IMR-90 (cell line): ENCODE data around the gene OLFML1. TPM values are rescaled to one million over a fixed set of nuclear protein-coding genes. Genes with fewer than 3 reads are reported as not detected.

Experiments used
- ATAC-seq: fragments of 200-7000 bp; cut with Tn5 transposase; 2 replicates; pipeline ENCODE4 v1.9.1; 2020; ENCODE audit warnings: low read depth, mild to moderate bottlenecking, moderate library complexity
- BruUV-seq: library from RNA; stranded (reverse); fragments of 400-500 nt; replicated peaks from 2 replicates; lab custom pipeline; 2021; lab: Mats Ljungman, UMichigan
- CTCF ChIA-PET: fragments of 300-600 bp; formaldehyde crosslinking; extraction: SDS; loops from one replicate; lab custom pipeline; 2021; ENCODE audit warnings: antibody characterized with exemption; lab: Yijun Ruan, JAX
- POLR2A ChIA-PET: fragments of 300-600 bp; sonication (Branson Sonifier 250); formaldehyde crosslinking; loops from one replicate; lab custom pipeline; 2022; ENCODE audit warnings: antibody characterized with exemption; ENCODE audit not compliant: unreplicated experiment; lab: Charles Lee
- DNase-seq: peaks from one replicate; pipeline ENCODE4 v3.0.0; 2013
- H2AFZ ChIP-seq: replicated peaks from 2 replicates; pipeline ENCODE3; 2013; ENCODE audit warnings: low read length, mild to moderate bottlenecking; ENCODE audit not compliant: poor library complexity
- H2AK5ac ChIP-seq: 2 replicates; pipeline ENCODE4 v1.6.1; 2013; ENCODE audit warnings: low read depth, low read length, inconsistent platforms
- H2AK9ac ChIP-seq: replicated peaks from 2 replicates; pipeline ENCODE3; 2013; ENCODE audit warnings: mild to moderate bottlenecking, low read depth, low read length, moderate library complexity; ENCODE audit not compliant: poor library complexity
- H2BK120ac ChIP-seq: 2 replicates; pipeline ENCODE4 v1.6.1; 2013; ENCODE audit warnings: low read depth, low read length, inconsistent platforms
- H2BK15ac ChIP-seq: 3 replicates; pipeline ENCODE4 v1.6.1; 2013; ENCODE audit warnings: low read depth, low read length, inconsistent platforms
- H2BK20ac ChIP-seq: 2 replicates; pipeline ENCODE4 v1.6.1; 2013; ENCODE audit warnings: low read depth, mild to moderate bottlenecking, inconsistent platforms, low read length, moderate library complexity
- H2BK5ac ChIP-seq: 2 replicates; pipeline ENCODE4 v1.6.1; 2013; ENCODE audit warnings: mild to moderate bottlenecking, low read depth, low read length, inconsistent platforms; ENCODE audit not compliant: poor library complexity, severe bottlenecking
- H3K14ac ChIP-seq: replicated peaks from 2 replicates; pipeline ENCODE4 v1.6.1; 2013; ENCODE audit warnings: low read depth, low read length, inconsistent platforms
- H3K18ac ChIP-seq: 2 replicates; pipeline ENCODE4 v1.6.1; 2013; ENCODE audit warnings: low read depth, low read length, control low read depth
- H3K23ac ChIP-seq: 2 replicates; pipeline ENCODE4 v1.6.1; 2013; ENCODE audit warnings: low read depth, low read length, inconsistent platforms
- H3K27ac ChIP-seq: 2 replicates; pipeline ENCODE4 v1.5.1; 2013; ENCODE audit warnings: mild to moderate bottlenecking, control low read depth, low read length; ENCODE audit not compliant: insufficient read depth
- H3K27me3 ChIP-seq: 2 replicates; pipeline ENCODE4 v1.6.1; 2013; ENCODE audit warnings: low read length; ENCODE audit not compliant: control insufficient read depth, insufficient read depth
- H3K36me3 ChIP-seq: 2 replicates; pipeline ENCODE4 v1.6.1; 2013; ENCODE audit warnings: low read length, mixed read lengths; ENCODE audit not compliant: control insufficient read depth, insufficient read depth
- H3K4ac ChIP-seq: 2 replicates; pipeline ENCODE4 v1.6.1; 2013; ENCODE audit warnings: low read depth, low read length, inconsistent platforms
- H3K4me1 ChIP-seq: 2 replicates; pipeline ENCODE4 v1.6.1; 2013; ENCODE audit warnings: low read length, mixed read lengths; ENCODE audit not compliant: control insufficient read depth, insufficient read depth
- H3K4me2 ChIP-seq: 2 replicates; pipeline ENCODE4 v1.6.1; 2013; ENCODE audit warnings: low read depth, mild to moderate bottlenecking, control low read depth, low read length, moderate library complexity
- H3K4me3 ChIP-seq: 2 replicates; pipeline ENCODE4 v1.5.1; 2013; ENCODE audit warnings: low read depth, mild to moderate bottlenecking, control low read depth, low read length, moderate library complexity; ENCODE audit not compliant: insufficient read depth
- H3K56ac ChIP-seq: 2 replicates; pipeline ENCODE4 v1.6.1; 2013; ENCODE audit warnings: low read length, inconsistent platforms; ENCODE audit not compliant: insufficient read depth; ENCODE audit errors: extremely low read depth
- H3K79me1 ChIP-seq, 2 experiments: 2 replicates each; pipeline ENCODE4 v1.6.1; 2013; ENCODE audit warnings: low read length in 2 of 2, inconsistent platforms in 1 of 2, low read depth in 1 of 2
- H3K9ac ChIP-seq: 2 replicates; pipeline ENCODE4 v1.6.1; 2013; ENCODE audit warnings: low read depth, low read length, control low read depth
- H3K9me1 ChIP-seq: 2 replicates; pipeline ENCODE4 v1.6.1; 2013; ENCODE audit warnings: low read length, inconsistent platforms; ENCODE audit not compliant: insufficient read depth
- H3K9me3 ChIP-seq: 2 replicates; pipeline ENCODE4 v1.6.1; 2013; ENCODE audit warnings: low read length; ENCODE audit not compliant: control insufficient read depth, insufficient read depth
- H4K20me1 ChIP-seq: 2 replicates; pipeline ENCODE4 v1.6.1; 2013; ENCODE audit warnings: low read length, inconsistent platforms; ENCODE audit not compliant: insufficient read depth
- H4K5ac ChIP-seq: 2 replicates; pipeline ENCODE4 v1.6.1; 2013; ENCODE audit warnings: mild to moderate bottlenecking, low read depth, low read length, control low read depth
- H4K8ac ChIP-seq, 2 experiments: 2 replicates each; pipeline ENCODE4 v1.6.1; 2013; ENCODE audit warnings: low read depth in 2 of 2, low read length in 2 of 2, control low read depth in 1 of 2, inconsistent platforms in 1 of 2
- H4K91ac ChIP-seq: 2 replicates; pipeline ENCODE4 v1.6.1; 2013; ENCODE audit warnings: low read depth, low read length, inconsistent platforms; ENCODE audit not compliant: insufficient read depth
- NFE2L2 ChIP-seq: fragments of 150-350 bp; IDR thresholded peaks from 2 replicates; pipeline ENCODE4 v1.6.1; 2016; ENCODE audit warnings: low read depth, mild to moderate bottlenecking, low read length
- RFX5 ChIP-seq: IDR thresholded peaks from 2 replicates; pipeline ENCODE4 v1.8.0; 2012; ENCODE audit warnings: low read depth, mild to moderate bottlenecking, low read length, moderate library complexity
- USF2 ChIP-seq: fragments of 150-350 bp; IDR thresholded peaks from 2 replicates; pipeline ENCODE4 v1.6.1; 2017; ENCODE audit warnings: mild to moderate bottlenecking, antibody characterized with exemption, low read length, low read depth
- dilution Hi-C: fragments of 300-500 bp; cut with HindIII; formaldehyde crosslinking; loops from one replicate; pipeline ENCODE4 v1.14.3; 2018; ENCODE audit warnings: low sequenced_read_pairs; ENCODE audit not compliant: unreplicated experiment
- in situ Hi-C: fragments of 300-500 bp; cut with MboI; formaldehyde crosslinking; loops from 3 replicates; pipeline ENCODE4 v1.14.3; 2019; ENCODE audit warnings: low sequenced_read_pairs, inconsistent platforms, mixed read lengths
- intact Hi-C: fragments of 100-400 bp; cut with micrococcal nuclease; formaldehyde crosslinking; loops from 2 replicates; pipeline ENCODE4 v1.10.0; 2022
- polyA plus RNA-seq, 3 experiments: library from polyadenylated mRNA; depleted of rRNA; stranded (reverse); fragments of >200 nt; gene quantifications; 2 replicates each; pipeline ENCODE4 v1.2.3, GENCODE V29; 2012; ENCODE audit warnings: low replicate concordance in 1 of 3
- total RNA-seq: library from RNA; depleted of rRNA; stranded (reverse); fragments of >200 nt; gene quantifications from 2 replicates; pipeline ENCODE4 v1.2.3, GENCODE V29; 2012

Gene OLFML1
- total and polyA plus RNA-seq, 2 of the 4 experiments (the other 2 are of a cell fraction), result 0.10 to 0.18 TPM

GRCh38 chr11:7534042-7534378 is 48.7 kb downstream of the OLFML1 start:
- no peaks in the 10 kb centered on the region for H4K20me1 ChIP-seq
- POLR2A ChIA-PET, result no interaction called here
- no peak overlapping the region for H4K91ac ChIP-seq
- H2BK5ac ChIP-seq, result no peak overlapping the region
- no peak overlapping the region for H3K4me3 ChIP-seq
- TF ChIP-seq RFX5 (no peak), NFE2L2 (no peak), USF2 (no peak)
- H2AK9ac ChIP-seq, result no peak overlapping the region
- H3K9me1 ChIP-seq, result no peaks in the 10 kb centered on the region
- no peak overlapping the region for H3K27ac ChIP-seq
- peak overlapping the region; percentile 24 for H2AFZ ChIP-seq
- DNase-seq (no peak), ATAC-seq (no peak)
- no TSS peak for BruUV-seq
- CTCF ChIA-PET, result interaction anchor here (1.9 kb wide), 1 partner anchor 38 kb away, joined by 4 read pairs; no protein-coding TSS in a partner anchor
- H3K36me3 ChIP-seq, result no peaks in the 10 kb centered on the region
- H3K56ac ChIP-seq, result no peak overlapping the region
- H3K4me2 ChIP-seq, result no peak overlapping the region
- H3K14ac ChIP-seq, result no peak overlapping the region
- H3K9me3 ChIP-seq, result no peaks in the 10 kb centered on the region
- in situ Hi-C loops, result no loop called here
- no peak overlapping the region for H2BK120ac ChIP-seq
- H2AK5ac ChIP-seq, result no peak overlapping the region
- H3K4ac ChIP-seq, result no peak overlapping the region
- no peak overlapping the region for H4K5ac ChIP-seq
- H3K79me1 ChIP-seq, result no peaks in the 10 kb centered on the region
- peaks cover 6% of the 10 kb centered on the region for H3K27me3 ChIP-seq
- H3K9ac ChIP-seq, result no peak overlapping the region
- intact Hi-C loops, result no loop called here
- no peak overlapping the region for H4K8ac ChIP-seq
- no peak overlapping the region for H2BK15ac ChIP-seq
- no peak overlapping the region for H2BK20ac ChIP-seq
- no peaks in the 10 kb centered on the region for H3K4me1 ChIP-seq
- H3K18ac ChIP-seq, result no peak overlapping the region
- dilution Hi-C loops, result no loop called here
- no peak overlapping the region for H3K23ac ChIP-seq
